MCF 10A (cell line): ENCODE results near the gene EPN2. TPM values are rescaled to one million over a fixed set of nuclear protein-coding genes. Genes with fewer than 3 reads are reported as not detected.

Experiments
- BruUV-seq: library from RNA; stranded (reverse); fragments of 400-500 nt; replicated peaks from 2 replicates; lab custom pipeline; 2021; lab: Mats Ljungman, UMichigan
- CTCF ChIA-PET: fragments of 300-600 bp; sonication (Branson Sonifier 250); formaldehyde crosslinking; extraction: SDS; loops from one replicate; lab custom pipeline; 2021; ENCODE audit warnings: antibody characterized with exemption, inconsistent platforms; lab: Yijun Ruan, JAX
- POLR2A ChIA-PET: fragments of 300-600, 350-650 bp; sonication (Branson Sonifier 250); formaldehyde crosslinking; extraction: SDS; loops from one replicate; lab custom pipeline; 2020; ENCODE audit warnings: antibody characterized with exemption, inconsistent platforms; lab: Yijun Ruan, JAX
- DNase-seq: peaks from one replicate; pipeline ENCODE4 v3.0.0-alpha.2; 2018; ENCODE audit not compliant: unreplicated experiment
- H3K27ac Mint-ChIP-seq: one replicate; pipeline ENCODE4 v1.8.0; 2022; ENCODE audit warnings: mild to moderate bottlenecking, low read depth, mixed read lengths; ENCODE audit not compliant: unreplicated experiment
- H3K27me3 Mint-ChIP-seq: one replicate; pipeline ENCODE4 v1.8.0; 2022; ENCODE audit warnings: mixed read lengths; ENCODE audit not compliant: insufficient read depth, unreplicated experiment
- H3K36me3 Mint-ChIP-seq: one replicate; pipeline ENCODE4 v1.8.0; 2022; ENCODE audit warnings: mild to moderate bottlenecking, moderate library complexity, mixed read lengths; ENCODE audit not compliant: insufficient read depth, unreplicated experiment
- H3K4me1 Mint-ChIP-seq: one replicate; pipeline ENCODE4 v1.8.0; 2022; ENCODE audit warnings: mixed read lengths; ENCODE audit not compliant: insufficient read depth, unreplicated experiment
- H3K4me3 Mint-ChIP-seq: one replicate; pipeline ENCODE4 v1.8.0; 2022; ENCODE audit warnings: mild to moderate bottlenecking, moderate library complexity, mixed read lengths; ENCODE audit not compliant: unreplicated experiment
- H3K9me3 Mint-ChIP-seq: one replicate; pipeline ENCODE4 v1.8.0; 2022; ENCODE audit warnings: mixed read lengths; ENCODE audit not compliant: unreplicated experiment
- intact Hi-C: fragments of 100-400 bp; cut with micrococcal nuclease; formaldehyde crosslinking; loops from 2 replicates; pipeline ENCODE4 v1.14.1; 2022
- total RNA-seq: library from RNA; stranded (reverse); gene quantifications from 2 replicates; pipeline ENCODE4 v1.2.3, GENCODE V29; 2022
- TF ChIP-seq, protein P1 (sequence below): fragments of 200-600 bp; IDR thresholded peaks from one replicate; pipeline ENCODE4 v1.8.0; 2022; ENCODE audit warnings: antibody characterized with exemption, mild to moderate bottlenecking; ENCODE audit not compliant: unreplicated experiment

The EPN2 gene
- total RNA-seq, 1 experiment from 2014 or later, result 35.1 TPM

DNA sequence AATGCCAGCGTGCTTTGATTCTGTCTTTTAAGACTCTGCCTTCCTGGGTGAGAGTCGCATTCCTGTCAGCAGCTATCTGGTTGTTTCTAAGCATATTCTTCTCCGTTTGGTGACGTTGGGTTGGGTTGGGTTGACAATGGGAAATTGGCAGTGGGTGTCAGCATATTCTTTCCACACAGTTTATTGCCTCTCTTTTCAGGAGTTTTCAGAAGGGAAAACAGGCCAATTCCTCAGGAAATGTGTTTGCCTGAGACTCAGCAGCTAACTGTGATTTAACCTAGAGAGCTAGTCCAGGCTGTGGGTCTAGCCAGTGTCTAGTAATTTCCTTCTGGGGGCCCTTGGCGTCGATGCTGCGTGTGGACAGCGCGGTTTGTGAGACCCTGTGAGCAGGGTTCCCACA lies 21.2 kb downstream of the EPN2 start:
- DNase-seq, result no peak
- H3K4me3 Mint-ChIP-seq, result no peak overlapping the region
- H3K27ac Mint-ChIP-seq, result no peak overlapping the region
- no peaks in the 10 kb centered on the region for H3K9me3 Mint-ChIP-seq
- H3K27me3 Mint-ChIP-seq, result no peaks in the 10 kb centered on the region
- BruUV-seq, result no TSS peak
- peaks cover 17% of the 10 kb centered on the region for H3K4me1 Mint-ChIP-seq
- no peaks in the 10 kb centered on the region for H3K36me3 Mint-ChIP-seq
- POLR2A ChIA-PET, result no interaction called here
- intact Hi-C loops, result no loop called here
- TF ChIP-seq, protein P1, sequence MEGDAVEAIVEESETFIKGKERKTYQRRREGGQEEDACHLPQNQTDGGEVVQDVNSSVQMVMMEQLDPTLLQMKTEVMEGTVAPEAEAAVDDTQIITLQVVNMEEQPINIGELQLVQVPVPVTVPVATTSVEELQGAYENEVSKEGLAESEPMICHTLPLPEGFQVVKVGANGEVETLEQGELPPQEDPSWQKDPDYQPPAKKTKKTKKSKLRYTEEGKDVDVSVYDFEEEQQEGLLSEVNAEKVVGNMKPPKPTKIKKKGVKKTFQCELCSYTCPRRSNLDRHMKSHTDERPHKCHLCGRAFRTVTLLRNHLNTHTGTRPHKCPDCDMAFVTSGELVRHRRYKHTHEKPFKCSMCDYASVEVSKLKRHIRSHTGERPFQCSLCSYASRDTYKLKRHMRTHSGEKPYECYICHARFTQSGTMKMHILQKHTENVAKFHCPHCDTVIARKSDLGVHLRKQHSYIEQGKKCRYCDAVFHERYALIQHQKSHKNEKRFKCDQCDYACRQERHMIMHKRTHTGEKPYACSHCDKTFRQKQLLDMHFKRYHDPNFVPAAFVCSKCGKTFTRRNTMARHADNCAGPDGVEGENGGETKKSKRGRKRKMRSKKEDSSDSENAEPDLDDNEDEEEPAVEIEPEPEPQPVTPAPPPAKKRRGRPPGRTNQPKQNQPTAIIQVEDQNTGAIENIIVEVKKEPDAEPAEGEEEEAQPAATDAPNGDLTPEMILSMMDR, result no peak
- CTCF ChIA-PET, result no interaction called here

DNA sequence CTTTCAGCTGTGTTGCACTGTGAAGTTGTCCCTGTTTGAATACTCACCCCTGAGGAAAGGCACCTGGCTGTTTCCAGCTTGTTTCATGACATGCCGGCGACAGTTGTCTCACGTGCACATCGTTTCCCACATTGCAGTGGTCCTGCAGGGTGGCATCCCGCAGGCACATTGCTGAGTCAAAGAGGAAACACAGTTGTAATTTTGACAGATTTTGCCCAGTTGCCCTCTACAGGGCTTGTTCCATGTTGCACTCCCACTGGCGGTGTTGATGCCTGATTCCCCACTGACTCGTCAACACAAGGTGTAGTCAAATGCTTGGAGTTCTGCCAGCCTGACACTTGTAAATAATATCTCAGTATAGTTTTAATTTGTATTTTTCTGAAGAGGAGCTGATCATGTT lies 23.8 kb downstream of the EPN2 start:
- ChIA-PET CTCF (interaction anchor here (0.6 to 1.5 kb wide), 3 partner anchors 17 to 21 kb away, joined by 3 read pairs; no protein-coding TSS in a partner anchor), POLR2A (interaction anchor here (1.1 to 1.4 kb wide), 2 partner anchors 14 to 22 kb away, joined by 3 to 4 read pairs; no protein-coding TSS in a partner anchor)
- TF ChIP-seq, protein P1, result peak; percentile 20
- Mint-ChIP-seq H3K4me3 (no peak overlapping the region), H3K4me1 (peaks cover 34% of the 10 kb centered on the region), H3K27ac (no peak overlapping the region), H3K36me3 (peaks cover 9% of the 10 kb centered on the region), H3K9me3 (no peaks in the 10 kb centered on the region), H3K27me3 (no peaks in the 10 kb centered on the region)
- DNase-seq, result peak; percentile 54
- intact Hi-C loops, result no loop called here
- no TSS peak for BruUV-seq

DNA sequence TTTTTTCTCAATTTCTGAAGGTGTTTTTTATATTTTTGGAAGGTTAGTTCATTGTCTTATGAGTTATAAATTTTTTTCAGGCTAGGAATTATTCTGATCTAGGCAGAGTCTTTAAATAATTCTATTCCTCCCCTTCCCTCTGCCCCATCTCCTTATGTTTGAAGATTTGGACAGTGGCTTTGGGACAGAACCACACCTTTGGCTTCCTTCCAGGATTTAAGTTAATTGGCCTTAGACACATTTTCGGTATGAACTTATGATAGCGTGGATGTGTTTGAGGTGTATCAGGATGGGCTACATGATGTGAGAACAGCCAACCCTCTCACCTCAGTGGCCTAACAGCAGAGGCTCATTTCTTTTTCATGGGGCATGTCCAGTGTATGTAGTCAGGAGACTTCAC lies 24.3 kb downstream of the EPN2 start:
- Mint-ChIP-seq H3K9me3 (no peaks in the 10 kb centered on the region), H3K36me3 (peaks cover 11% of the 10 kb centered on the region), H3K4me1 (peaks cover 34% of the 10 kb centered on the region), H3K27ac (no peak overlapping the region), H3K4me3 (no peak overlapping the region), H3K27me3 (no peaks in the 10 kb centered on the region)
- intact Hi-C loops, result no loop called here
- TF ChIP-seq, protein P1, result no peak
- POLR2A ChIA-PET, result interaction anchor here (1.4 kb wide), 1 partner anchor 14 kb away, joined by 4 read pairs; no protein-coding TSS in a partner anchor
- CTCF ChIA-PET, result interaction anchor here (0.6 to 0.7 kb wide), 2 partner anchors 17 to 18 kb away, joined by 3 read pairs; no protein-coding TSS in a partner anchor
- DNase-seq, result no peak
- no TSS peak for BruUV-seq

DNA sequence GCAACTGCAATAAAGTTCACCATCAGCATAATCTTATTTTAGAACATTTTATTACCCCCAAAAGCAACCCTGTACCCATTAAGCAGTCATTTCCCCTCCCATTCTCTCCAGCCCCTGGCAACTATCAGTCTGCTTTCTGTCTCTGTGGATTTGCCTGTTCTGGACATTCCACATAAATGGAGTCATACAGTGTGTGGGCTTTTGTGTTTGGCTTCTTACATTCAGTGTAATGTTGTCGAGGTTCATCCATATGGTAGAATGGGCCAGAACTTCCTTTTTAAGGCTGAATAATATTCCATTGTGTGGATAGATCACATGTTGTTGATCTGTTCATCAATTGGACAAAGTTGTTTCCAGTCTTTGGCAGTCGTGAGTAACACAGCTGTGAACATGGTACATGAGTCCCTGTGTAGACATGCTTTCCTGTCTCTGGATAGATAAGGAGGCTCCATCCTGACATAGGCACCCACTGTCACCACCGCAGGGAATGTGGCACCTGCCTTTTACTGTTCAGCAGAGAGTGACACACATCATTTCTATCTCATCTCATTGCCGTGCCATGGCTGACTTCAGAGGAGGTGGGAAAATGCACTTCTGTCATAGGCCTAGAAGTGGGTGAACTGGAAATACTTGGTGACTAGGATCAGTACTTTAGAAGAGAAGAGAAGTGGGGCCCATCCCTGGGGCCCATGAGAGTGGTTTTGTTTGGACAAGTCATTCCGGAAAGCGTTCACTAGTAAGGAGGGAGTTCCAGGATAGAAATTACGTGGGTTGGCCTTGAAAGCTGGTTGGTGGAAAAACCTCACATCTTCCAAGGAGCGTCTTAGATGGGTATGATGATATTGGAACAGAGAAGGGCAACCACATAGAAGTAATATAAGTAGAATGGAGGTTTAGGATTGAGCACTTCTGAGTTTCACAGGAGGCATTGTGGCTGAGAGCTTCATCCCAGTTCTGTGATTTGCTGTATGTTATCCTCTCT lies 25.8 kb downstream of the EPN2 start:
- Mint-ChIP-seq H3K27ac (peak overlapping the region; percentile 74), H3K4me3 (no peak overlapping the region)
- BruUV-seq, result no TSS peak

More for the DNA sequence above, 25.8 kb downstream of the EPN2 start:
- H3K27me3 Mint-ChIP-seq, result no peaks in the 10 kb centered on the region
- TF ChIP-seq, protein P1, result no peak
- DNase-seq, result no peak
- CTCF ChIA-PET, result no interaction called here
- POLR2A ChIA-PET, result interaction anchor here (0.7 kb wide), 1 partner anchor 24 kb away, joined by 3 read pairs; no protein-coding TSS in a partner anchor
- peaks cover 34% of the 10 kb centered on the region for H3K4me1 Mint-ChIP-seq
- peaks cover 11% of the 10 kb centered on the region for H3K36me3 Mint-ChIP-seq
- no peaks in the 10 kb centered on the region for H3K9me3 Mint-ChIP-seq
- intact Hi-C loops, result no loop called here
